GM19351 (cell line): ENCODE data around the gene KCNQ5.

ENCODE experiments used
- ATAC-seq: cut with Tn5 transposase; IDR thresholded peaks from one replicate; pipeline ENCODE4 v1.9.1; 2021; ENCODE audit warnings: mild to moderate bottlenecking, moderate library complexity; ENCODE audit not compliant: unreplicated experiment

Gene KCNQ5

DNA sequence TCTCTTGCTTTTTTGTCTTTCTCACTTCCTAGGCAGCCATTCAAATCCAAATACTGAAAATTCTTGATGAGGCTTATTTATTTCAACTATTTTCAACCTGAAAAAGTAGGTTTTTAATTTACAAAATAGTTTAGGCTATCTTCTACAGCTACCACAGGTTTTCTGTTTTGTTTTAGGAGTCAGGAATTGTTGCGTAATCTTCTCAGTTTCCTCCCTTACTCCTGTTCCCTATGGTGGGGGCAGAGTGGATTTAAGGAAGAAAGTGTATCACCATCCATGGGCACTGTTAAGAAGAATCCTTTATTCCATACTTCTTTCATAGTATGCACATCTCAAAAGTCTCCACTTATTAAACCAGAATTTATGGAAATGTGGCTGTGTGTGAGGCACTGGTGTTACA, 421.0 kb downstream of the KCNQ5 start:
- no peak for ATAC-seq

DNA sequence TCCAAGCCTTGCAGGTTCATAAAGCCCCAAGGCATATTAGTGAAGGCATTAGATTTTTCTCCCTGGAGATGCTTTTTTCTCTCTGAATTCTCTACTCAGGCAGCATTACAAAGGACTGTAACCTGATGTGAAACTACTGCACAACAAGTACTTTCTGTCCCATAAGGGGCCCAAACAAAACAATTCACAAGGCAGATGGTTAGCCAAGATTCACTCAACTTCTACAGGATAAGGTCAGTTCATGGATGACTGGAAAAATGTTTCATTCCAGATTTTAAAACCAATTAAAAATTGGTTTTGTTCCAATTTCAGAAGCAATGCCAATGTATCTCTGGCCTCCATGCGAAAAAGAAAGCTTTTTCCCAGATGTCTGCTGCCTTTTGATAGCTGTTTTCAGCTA, 421.6 kb downstream of the KCNQ5 start:
- ATAC-seq = no peak

DNA sequence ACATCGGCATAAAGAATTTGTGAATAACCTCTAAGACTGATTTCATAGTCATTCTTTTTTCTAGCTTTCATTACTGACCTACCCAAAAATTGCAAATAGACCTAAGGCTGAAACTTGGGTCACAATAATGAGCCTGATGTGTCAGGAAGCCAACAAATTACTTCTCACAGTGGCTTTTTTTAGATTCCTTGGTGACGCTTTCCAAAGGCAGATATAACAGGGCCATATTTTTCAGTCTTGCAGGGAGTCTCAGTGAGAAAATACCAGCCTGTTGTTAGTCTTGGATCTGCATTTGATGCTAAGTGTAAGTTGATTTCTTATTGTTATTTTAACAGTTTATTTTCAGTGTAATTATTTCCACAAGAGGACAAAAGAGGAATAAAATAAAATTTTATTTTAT, 423.7 kb downstream of the KCNQ5 start:
- ATAC-seq = no peak

- ATAC-seq = no peak
Observed at GRCh38 chr6:73047801-73048200, 425.9 kb downstream of the KCNQ5 start.

- no peak for ATAC-seq
Observed at GRCh38 chr6:73049971-73050594, 428.2 kb downstream of the KCNQ5 start.

DNA sequence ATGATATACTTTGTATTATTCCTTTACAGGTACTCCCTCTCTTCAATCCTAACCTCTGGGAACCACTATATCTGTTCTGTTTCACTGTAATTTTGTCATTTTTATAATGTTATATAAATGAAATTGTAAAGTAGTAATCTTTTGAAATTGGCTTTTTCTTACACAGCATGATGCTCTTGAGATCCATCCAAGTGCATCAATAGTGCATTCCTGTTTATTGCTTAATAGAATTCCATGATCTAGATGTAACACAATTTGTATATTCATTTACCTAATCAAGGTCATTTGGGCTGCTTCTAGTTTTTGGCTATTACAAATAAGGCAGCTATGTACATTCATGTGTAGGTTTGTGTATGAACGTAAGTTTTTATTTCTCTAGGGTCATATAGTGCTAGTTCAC, 428.8 kb downstream of the KCNQ5 start:
- no peak for ATAC-seq

- ATAC-seq = no peak
Observed at GRCh38 chr6:73051147-73051546, 429.3 kb downstream of the KCNQ5 start.

GRCh38 chr6:73054958-73055357, 433.1 kb downstream of the KCNQ5 start:
- no peak for ATAC-seq

DNA sequence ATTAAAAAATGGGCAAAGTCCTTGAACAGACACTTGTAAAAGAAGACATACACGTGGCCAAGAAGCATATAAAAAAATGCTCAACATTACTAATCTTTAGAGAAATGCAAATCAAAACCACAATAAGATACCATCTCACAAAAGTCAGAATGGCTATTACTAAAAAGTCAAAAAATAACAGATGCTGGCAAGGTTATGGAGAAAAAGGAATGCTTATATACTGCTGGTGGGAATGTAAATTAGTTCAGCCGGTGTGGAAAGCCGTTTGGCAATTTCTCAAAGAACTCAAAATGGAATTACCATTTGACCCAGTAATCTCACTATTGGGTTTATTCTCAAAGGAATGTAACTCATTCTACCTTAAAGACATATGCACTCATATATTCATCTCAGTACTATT, 436.9 kb downstream of the KCNQ5 start:
- ATAC-seq = no peak

GRCh38 chr6:73062130-73062529, 440.3 kb downstream of the KCNQ5 start:
- ATAC-seq = no peak

GRCh38 chr6:73062837-73063236, 441.0 kb downstream of the KCNQ5 start:
- ATAC-seq = no peak

GRCh38 chr6:73064266-73064665, 442.4 kb downstream of the KCNQ5 start:
- ATAC-seq = no peak

GRCh38 chr6:73073238-73073637, 451.4 kb downstream of the KCNQ5 start:
- no peak for ATAC-seq

- no peak for ATAC-seq
Observed at GRCh38 chr6:73074175-73074574, 452.3 kb downstream of the KCNQ5 start.

GRCh38 chr6:73076211-73076954, 454.5 kb downstream of the KCNQ5 start:
- no peak for ATAC-seq

- ATAC-seq = no peak
Observed at GRCh38 chr6:73078333-73078862, 456.5 kb downstream of the KCNQ5 start.

DNA sequence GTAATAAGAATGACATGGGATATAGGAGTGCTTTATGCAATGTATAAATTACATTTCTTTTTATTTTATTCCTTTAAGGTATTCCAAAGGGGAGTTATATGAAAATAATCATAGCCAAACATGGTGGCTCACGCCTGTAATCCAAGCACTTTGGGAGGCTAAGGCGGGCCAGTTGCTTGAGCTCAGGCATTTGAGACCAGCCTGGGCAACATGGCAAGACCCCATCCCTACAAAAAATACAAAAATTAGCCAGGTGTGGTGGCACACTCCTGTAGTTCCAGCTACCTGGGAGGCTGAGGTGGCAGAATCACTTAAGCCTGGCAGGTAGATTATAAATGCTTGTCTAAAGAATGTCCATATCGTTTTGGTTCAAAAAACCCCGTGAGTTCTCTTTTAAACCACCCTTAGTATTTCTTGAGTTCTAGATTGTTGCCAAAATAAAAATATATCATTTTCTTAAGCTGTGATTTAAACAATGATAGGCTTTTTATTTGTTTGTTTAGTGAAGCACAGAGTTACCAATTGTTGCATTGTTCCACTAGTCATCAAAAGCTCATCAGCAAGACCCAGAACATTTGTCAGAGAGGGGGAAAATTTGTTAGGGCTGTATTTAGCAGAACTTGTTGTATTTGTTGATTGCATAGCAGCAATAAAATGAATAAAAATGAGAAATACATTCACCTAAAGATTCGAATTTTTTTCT, 457.2 kb downstream of the KCNQ5 start:
- no peak for ATAC-seq

DNA sequence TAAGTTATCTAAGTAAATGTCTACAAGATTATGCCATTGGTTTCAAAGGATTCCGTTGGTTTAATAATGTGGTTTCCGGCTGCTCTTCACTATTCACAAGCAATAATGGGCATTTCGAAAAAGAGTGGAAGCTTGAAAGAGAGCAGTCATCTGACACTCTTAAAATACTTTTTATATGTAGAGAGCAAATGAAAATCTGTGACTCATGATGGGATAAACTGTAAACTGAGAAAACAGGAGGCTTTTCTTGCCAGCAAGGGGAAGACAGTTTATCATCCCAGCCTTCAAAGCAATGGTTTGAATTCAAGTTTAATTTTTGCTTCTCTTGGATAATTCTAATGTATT, 457.7 kb downstream of the KCNQ5 start:
- no peak for ATAC-seq

GRCh38 chr6:73079978-73080377, 458.1 kb downstream of the KCNQ5 start:
- peak; percentile 85 for ATAC-seq

GRCh38 chr6:73081955-73082354, 460.1 kb downstream of the KCNQ5 start:
- no peak for ATAC-seq

GRCh38 chr6:73083886-73084285, 462.0 kb downstream of the KCNQ5 start:
- ATAC-seq = no peak

DNA sequence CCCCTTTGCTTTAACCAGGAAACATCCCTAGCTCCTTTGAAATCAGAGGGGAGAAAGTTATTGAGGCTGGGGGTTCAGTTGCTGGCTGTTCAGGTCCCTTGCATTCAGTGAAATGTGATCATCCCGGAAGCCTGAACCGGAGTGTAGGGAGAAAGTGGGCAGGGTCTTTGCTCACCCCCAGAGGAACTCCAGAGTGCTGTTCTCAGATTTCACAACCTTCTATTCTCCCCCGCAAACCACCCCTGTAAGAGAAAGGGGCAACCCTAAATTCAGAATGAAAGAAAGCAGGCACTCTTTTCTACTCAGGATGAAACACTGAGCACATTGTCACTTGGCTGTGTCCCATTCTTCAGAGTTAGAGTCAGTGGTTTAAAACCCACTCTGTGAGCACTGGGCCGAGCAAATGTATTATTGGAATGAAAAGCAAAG, 463.6 kb downstream of the KCNQ5 start:
- peak; percentile 47 for ATAC-seq
